ENCODE data around the gene USP9X. TPM values are rescaled to one million over a fixed set of nuclear protein-coding genes. Genes with fewer than 3 reads are reported as not detected.

USP9X gene
- total RNA-seq, 4 donors from 2014 or later = 50.4 to 77.6 (median 58.4) TPM

- 80% methylated on average over 6 of the region's 6 CpGs for WGBS, 2 donors
- H3K4me3 ChIP-seq (ENCODE audit: low read depth, poor library complexity, severe bottlenecking) = no peak overlapping the region
- TF ChIP-seq POLR2A (IDR thresholded peaks at IDR 0.05) (no peak), CTCF (IDR thresholded peaks at IDR 0.05) (no peak)
- intact Hi-C loops (cut with DNase I; ENCODE audit: low total_unique reads) = no loop called here
- DNase-seq (ENCODE audit: low spot score in 2 of 2) = no peak
Observed at GRCh38 chrX:41043674-41044345, 41.4 kb upstream of the USP9X start.

GRCh38 chrX:41045960-41046567, 39.2 kb upstream of the USP9X start:
- intact Hi-C loops (cut with DNase I; ENCODE audit: low total_unique reads) = no loop called here
- TF ChIP-seq CTCF (IDR thresholded peaks at IDR 0.05) = no peak
- peak in 1 of 2 donors; percentile 13 for DNase-seq (ENCODE audit: low spot score in 2 of 2)
- H3K4me3 ChIP-seq (ENCODE audit: low read depth, poor library complexity, severe bottlenecking) = no peak overlapping the region
- WGBS, 2 donors = 29 to 41% methylated on average over 3 of the region's 3 CpGs

GRCh38 chrX:41047878-41048534, 37.2 kb upstream of the USP9X start:
- TF ChIP-seq CTCF (IDR thresholded peaks at IDR 0.05) = no peak
- no peak for TF ChIP-seq POLR2A (IDR thresholded peaks at IDR 0.05)

GRCh38 chrX:41050359-41050758, 34.9 kb upstream of the USP9X start:
- intact Hi-C loops (cut with DNase I; ENCODE audit: low total_unique reads) = no loop called here
- no peak for DNase-seq (ENCODE audit: low spot score in 2 of 2)
- H3K4me3 ChIP-seq (ENCODE audit: low read depth, poor library complexity, severe bottlenecking) = no peak overlapping the region
- TF ChIP-seq CTCF (IDR thresholded peaks at IDR 0.05) (no peak), POLR2A (IDR thresholded peaks at IDR 0.05) (no peak)
- WGBS, 2 donors = 90 to 100% methylated on average over 1 of the region's 1 CpG

More at GRCh38 chrX:41047878-41048534, 37.2 kb upstream of the USP9X start:
- 76 to 82% methylated on average over 7 to 8 of the region's 8 CpGs for WGBS, 2 donors
- intact Hi-C loops (cut with DNase I; ENCODE audit: low total_unique reads) = no loop called here
- no peak overlapping the region for H3K4me3 ChIP-seq (ENCODE audit: low read depth, poor library complexity, severe bottlenecking)
- peak in 1 of 2 donors; percentile 48 for DNase-seq (ENCODE audit: low spot score in 2 of 2)

GRCh38 chrX:41051288-41051687, 34.0 kb upstream of the USP9X start:
- DNase-seq (ENCODE audit: low spot score in 2 of 2) = no peak
- intact Hi-C loops (cut with DNase I; ENCODE audit: low total_unique reads) = no loop called here
- WGBS, 2 donors = 93 to 100% methylated on average over 1 of the region's 1 CpG
- H3K4me3 ChIP-seq (ENCODE audit: low read depth, poor library complexity, severe bottlenecking) = no peak overlapping the region
- TF ChIP-seq POLR2A (IDR thresholded peaks at IDR 0.05) (no peak), CTCF (IDR thresholded peaks at IDR 0.05) (no peak)

Data from lower leg skin (tissue), 4 donors.